ENCODE data around the gene TAF6.
"Not testable (repeated sequence)": the region's sequence is repeated elsewhere in the genome, so short reads cannot be mapped to it uniquely, and the experiment has no call there.

Gene TAF6

DNA sequence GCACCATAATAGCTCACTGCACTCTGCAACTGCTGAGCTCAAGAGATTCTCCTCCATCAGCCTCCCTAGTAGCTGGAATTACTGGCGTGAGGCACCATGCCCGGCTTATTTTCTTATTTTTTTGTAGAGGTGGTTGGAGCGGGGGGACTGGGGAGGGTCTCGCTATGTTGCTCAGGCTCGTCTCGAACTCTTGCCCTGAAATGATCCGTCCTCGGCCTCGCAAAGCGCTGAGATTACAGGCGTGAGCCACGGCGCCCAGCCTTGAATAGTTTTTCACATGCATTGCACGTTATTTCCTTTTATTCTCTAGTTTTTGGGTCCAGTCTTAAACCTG lies 29.0 kb upstream of the TAF6 start:
- no peaks in the 10 kb centered on the region for H3K27me3 ChIP-seq (ENCODE audit: insufficient read depth, poor library complexity, severe bottlenecking)
- peak overlapping the region; percentile 25 for H3K4me3 ChIP-seq (replicated peaks; ENCODE audit: insufficient read depth, low read length)
- TF ChIP-seq POLR2AphosphoS5 (IDR thresholded peaks at IDR 0.05; ENCODE audit: low read depth) = no peak
- TF ChIP-seq, protein P1, sequence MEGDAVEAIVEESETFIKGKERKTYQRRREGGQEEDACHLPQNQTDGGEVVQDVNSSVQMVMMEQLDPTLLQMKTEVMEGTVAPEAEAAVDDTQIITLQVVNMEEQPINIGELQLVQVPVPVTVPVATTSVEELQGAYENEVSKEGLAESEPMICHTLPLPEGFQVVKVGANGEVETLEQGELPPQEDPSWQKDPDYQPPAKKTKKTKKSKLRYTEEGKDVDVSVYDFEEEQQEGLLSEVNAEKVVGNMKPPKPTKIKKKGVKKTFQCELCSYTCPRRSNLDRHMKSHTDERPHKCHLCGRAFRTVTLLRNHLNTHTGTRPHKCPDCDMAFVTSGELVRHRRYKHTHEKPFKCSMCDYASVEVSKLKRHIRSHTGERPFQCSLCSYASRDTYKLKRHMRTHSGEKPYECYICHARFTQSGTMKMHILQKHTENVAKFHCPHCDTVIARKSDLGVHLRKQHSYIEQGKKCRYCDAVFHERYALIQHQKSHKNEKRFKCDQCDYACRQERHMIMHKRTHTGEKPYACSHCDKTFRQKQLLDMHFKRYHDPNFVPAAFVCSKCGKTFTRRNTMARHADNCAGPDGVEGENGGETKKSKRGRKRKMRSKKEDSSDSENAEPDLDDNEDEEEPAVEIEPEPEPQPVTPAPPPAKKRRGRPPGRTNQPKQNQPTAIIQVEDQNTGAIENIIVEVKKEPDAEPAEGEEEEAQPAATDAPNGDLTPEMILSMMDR (IDR thresholded peaks at IDR 0.05; ENCODE audit: insufficient read depth, low read length) = no peak
- no peak for TF ChIP-seq GABPA (IDR thresholded peaks at IDR 0.05; ENCODE audit: low read depth)
- TF ChIP-seq, protein P2, sequence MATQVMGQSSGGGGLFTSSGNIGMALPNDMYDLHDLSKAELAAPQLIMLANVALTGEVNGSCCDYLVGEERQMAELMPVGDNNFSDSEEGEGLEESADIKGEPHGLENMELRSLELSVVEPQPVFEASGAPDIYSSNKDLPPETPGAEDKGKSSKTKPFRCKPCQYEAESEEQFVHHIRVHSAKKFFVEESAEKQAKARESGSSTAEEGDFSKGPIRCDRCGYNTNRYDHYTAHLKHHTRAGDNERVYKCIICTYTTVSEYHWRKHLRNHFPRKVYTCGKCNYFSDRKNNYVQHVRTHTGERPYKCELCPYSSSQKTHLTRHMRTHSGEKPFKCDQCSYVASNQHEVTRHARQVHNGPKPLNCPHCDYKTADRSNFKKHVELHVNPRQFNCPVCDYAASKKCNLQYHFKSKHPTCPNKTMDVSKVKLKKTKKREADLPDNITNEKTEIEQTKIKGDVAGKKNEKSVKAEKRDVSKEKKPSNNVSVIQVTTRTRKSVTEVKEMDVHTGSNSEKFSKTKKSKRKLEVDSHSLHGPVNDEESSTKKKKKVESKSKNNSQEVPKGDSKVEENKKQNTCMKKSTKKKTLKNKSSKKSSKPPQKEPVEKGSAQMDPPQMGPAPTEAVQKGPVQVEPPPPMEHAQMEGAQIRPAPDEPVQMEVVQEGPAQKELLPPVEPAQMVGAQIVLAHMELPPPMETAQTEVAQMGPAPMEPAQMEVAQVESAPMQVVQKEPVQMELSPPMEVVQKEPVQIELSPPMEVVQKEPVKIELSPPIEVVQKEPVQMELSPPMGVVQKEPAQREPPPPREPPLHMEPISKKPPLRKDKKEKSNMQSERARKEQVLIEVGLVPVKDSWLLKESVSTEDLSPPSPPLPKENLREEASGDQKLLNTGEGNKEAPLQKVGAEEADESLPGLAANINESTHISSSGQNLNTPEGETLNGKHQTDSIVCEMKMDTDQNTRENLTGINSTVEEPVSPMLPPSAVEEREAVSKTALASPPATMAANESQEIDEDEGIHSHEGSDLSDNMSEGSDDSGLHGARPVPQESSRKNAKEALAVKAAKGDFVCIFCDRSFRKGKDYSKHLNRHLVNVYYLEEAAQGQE (IDR thresholded peaks at IDR 0.05; ENCODE audit: insufficient replicate concordance, low read depth) = no peak
- no peak for TF ChIP-seq SPI1 (IDR thresholded peaks at IDR 0.05; ENCODE audit: borderline replicate concordance, low read depth)
- peak overlapping the region; percentile 73 for H3K27ac ChIP-seq (replicated peaks)
- no peak for DNase-seq (ENCODE audit: low read depth in 1 of 2, low spot score in 1 of 2)

DNA sequence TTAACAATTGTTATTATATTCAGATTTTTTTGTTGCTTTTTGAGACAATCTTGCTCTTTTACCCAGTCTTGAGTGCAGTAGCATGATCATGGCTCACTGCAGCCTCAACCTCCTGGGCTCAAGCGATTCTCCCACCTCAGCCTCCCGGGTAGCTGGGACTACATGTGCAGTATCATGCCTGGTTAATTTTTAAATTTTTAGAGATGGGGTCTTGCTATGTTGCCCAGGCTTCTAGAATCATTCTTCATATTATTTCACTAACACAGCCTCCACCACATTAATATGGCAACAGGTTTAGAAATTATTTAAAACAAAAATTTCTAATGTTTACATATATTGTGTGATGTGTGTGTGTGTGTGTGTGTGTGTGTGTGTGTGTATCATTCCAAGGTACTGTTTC lies 28.1 kb upstream of the TAF6 start:
- Histone ChIP-seq H3K27ac (replicated peaks) (no peak overlapping the region), H3K4me3 (replicated peaks; ENCODE audit: insufficient read depth, low read length) (no peak overlapping the region), H3K27me3 (ENCODE audit: insufficient read depth, poor library complexity, severe bottlenecking) (no peaks in the 10 kb centered on the region)
- no peak for DNase-seq (ENCODE audit: low read depth in 1 of 2, low spot score in 1 of 2)
- TF ChIP-seq, protein P2 (IDR thresholded peaks at IDR 0.05; ENCODE audit: insufficient replicate concordance, low read depth) = no peak

DNA sequence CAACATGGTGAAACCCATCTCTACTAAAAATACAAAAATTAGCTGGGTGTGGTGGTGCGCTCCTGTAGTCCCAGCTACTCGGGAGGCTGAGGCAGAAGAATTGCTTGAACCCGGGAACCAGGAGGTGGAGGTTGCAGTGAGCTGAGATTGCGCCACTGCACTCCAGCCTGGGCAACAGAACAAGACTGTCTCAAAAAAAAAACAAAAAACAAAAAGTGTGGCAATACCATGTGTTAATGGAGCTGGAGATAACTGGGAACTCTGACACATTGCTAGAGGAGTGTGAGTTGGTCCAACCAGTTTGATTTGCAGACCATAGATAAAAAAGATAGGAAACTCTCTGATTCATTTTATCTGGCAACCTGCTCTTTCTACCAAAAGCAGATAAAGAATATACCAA lies 27.2 kb upstream of the TAF6 start:
- H3K27me3 ChIP-seq (ENCODE audit: insufficient read depth, poor library complexity, severe bottlenecking); H3K4me3 ChIP-seq (replicated peaks; ENCODE audit: insufficient read depth, low read length); H3K27ac ChIP-seq (replicated peaks): not testable (repeated sequence)
- DNase-seq (ENCODE audit: low read depth in 1 of 2, low spot score in 1 of 2) = peak in 1 of 2 experiments; percentile 30

DNA sequence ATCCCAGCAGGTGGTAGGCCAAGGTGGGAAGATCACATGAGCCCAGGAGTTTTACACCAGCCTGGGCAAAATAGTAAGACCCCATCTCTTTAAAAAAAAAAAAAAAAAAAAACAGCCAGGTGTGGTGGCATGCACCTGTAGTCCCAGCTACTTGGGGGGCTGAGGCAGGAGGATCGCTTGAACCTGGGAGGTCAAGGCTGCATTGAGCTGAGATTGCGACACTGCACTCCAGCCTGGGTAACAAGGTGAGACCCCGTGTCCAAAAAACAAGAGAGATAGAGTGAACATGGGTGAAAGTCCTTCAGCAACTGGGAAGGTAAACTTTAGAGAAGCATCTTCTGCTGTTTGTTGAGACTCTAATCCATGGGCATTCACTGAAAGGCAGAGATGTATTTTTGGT lies 23.3 kb upstream of the TAF6 start:
- no peak for DNase-seq (ENCODE audit: low read depth in 1 of 2, low spot score in 1 of 2)
- Histone ChIP-seq H3K4me3 (replicated peaks; ENCODE audit: insufficient read depth, low read length) (no peak overlapping the region), H3K27ac (replicated peaks) (peak overlapping the region; percentile 53), H3K27me3 (ENCODE audit: insufficient read depth, poor library complexity, severe bottlenecking) (no peaks in the 10 kb centered on the region)
- TF ChIP-seq, protein P2 (IDR thresholded peaks at IDR 0.05; ENCODE audit: insufficient replicate concordance, low read depth) = no peak
- TF ChIP-seq GABPA (IDR thresholded peaks at IDR 0.05; ENCODE audit: low read depth) = no peak
- TF ChIP-seq, protein P1 (IDR thresholded peaks at IDR 0.05; ENCODE audit: insufficient read depth, low read length) = no peak
- TF ChIP-seq SPI1 (IDR thresholded peaks at IDR 0.05; ENCODE audit: borderline replicate concordance, low read depth) = no peak
- no peak for TF ChIP-seq POLR2AphosphoS5 (IDR thresholded peaks at IDR 0.05; ENCODE audit: low read depth)

Measured in HL-60 (cell line).